GM19463 (cell line): ENCODE results near the gene CKAP4.
A peak's percentile ranks its signal among the peaks of the same experiment; 100 is the strongest.

Source experiments
- ATAC-seq: cut with Tn5 transposase; IDR thresholded peaks from one replicate; pipeline ENCODE4 v1.9.1; 2021; ENCODE audit warnings: mild to moderate bottlenecking, moderate library complexity; ENCODE audit not compliant: unreplicated experiment

CKAP4 gene

DNA sequence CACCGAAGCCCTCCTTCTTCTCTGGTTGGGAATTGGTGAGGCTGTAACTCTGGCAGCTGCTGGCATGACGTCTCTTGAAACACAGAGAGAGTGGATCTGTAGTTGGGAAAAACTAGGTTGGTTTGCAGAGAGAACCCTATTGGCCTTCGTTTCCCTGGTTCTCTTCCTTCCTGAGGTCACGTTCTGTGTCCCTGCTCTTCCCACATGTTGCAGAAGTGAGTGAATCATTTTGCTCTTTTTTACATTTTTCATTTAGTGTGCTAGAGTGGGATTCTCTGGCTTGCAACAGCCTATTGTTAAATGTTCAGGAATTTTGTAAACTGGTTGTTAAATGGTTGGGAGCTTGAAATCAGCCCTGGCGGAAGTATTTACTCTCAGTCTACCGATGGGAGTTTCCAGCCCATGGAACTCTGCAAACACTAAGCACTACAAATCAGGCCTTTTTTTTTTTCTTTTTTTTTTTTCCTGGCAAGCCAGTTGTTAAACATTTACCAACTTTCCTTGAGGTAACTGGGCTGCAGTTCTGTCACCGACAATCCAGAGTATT, 26.8 kb upstream of the CKAP4 start:
- peak; percentile 8 for ATAC-seq

DNA sequence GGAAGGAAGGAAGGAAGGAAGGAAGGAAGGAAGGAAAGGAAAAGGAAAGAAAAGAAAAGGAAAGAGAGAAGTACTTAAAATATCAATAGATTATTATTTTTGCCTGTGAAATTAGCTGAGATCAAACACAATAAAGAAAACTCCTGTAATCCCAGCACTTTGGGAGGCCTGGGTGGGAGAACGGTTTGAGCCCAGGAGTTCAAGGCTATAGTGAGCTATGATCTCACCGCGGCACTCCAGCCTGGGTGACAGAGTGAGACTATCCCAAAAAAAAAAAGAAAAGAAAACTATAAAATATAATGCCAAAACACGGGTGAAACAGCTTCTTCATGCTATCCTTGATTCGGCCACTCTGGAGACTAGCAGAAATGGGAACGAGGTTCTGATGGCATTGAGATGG, 26.2 kb upstream of the CKAP4 start:
- ATAC-seq: no peak

DNA sequence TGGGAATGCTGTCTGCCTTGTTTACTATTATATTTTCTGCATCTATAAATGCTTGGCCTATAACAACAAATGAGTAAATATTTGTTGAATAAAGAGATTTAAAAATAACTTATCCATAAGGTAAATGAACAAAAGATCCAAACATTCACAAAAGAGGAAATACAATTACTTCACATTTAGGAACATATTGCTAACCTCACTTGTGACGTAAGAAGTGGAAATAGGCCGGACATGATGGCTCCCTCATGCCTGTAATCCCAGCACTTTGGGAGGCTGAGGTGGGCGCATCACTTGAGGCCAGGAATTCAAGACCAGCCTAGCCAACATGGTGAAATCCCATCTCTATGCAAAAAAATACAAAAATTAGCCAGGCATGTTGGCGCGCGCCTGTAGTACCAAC, 25.7 kb upstream of the CKAP4 start:
- no peak for ATAC-seq

DNA sequence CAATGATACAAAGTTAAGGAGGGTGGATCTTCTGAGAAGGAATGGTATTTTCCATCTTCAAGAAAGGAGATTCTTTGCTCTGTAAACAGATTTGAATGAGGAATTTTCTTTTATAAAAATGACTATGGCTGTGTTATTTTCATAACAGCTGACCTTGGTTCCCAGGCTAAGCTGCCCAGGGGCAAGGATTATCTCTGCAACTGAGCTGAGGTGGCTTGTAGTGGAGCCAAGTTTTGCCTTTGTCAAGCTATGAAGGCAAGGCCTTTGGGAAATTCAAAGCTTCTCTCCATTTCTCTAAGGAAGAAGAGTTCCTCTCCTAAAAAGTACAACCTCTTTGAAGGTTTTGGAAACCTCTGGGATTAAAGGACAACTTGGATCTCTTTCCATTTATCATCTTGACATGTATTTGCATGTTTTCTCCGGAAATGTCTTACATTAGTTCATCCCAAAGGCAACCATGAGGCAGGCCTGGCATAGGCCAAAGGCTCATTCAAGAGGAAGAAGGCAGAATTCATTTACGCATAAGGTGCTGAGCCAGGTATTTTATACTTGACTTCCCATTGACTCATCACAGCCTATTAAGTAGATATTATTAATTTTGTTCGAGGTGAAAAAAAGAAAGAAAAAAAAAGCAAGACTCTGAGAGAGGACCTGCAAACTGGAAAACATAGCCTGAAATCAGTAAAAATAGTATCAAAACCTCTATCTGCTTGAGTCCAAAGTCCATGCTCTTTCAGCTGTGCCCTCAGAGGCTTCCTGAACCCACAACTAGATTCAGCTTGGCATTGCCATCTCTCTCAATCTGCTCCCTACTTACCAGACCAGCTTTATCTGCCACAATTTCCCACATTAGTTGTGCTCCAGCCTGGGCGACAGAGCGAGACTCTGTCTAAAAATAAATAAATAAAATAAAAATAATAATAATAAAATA, 24.0 kb upstream of the CKAP4 start:
- no peak for ATAC-seq

DNA sequence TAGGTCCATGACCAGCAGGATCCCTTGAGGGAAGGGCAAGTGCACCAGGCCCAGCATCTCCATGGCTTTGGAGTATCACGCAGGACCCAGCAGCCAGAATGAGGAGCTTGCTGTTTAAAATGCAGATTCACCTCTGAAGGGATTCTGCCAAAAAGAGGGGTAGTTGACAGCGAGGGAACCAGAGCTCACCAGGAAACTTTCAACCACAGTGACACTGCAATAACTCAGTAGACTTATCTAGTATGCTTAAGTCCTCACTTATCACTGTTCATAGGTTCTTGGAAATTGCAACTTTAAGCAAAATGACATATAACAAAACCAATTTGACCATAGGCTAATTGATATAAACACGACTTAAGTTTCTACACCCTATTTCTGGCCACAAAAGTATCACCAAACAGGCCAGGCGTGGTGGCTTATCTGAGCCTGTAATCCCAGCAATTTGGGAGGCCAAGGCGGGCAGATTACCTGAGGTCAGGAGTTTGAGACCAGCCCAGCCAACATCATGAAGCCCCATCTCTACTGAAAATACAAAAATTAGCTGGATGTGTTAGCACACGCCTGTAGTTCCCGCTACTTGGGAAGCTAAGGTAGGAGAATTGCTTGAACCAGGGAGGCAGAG, 21.4 kb upstream of the CKAP4 start:
- no peak for ATAC-seq

DNA sequence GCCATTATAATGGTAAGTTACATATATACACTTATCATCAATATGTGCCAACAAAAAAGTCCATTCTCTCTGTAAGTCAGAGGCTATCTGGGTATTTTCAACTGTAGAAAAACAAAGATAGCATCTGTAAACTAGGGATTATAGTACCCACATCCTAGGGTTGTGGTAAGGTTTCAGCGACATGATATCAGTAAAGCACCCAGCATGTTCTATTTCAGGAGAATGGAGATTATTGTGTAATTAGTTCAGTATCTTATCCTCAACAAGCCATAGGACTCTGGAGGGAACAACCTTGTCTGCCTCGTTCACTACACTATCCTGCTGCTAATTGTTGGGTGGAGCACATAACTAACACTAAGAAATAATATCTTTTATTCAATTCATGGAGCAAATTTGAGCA, 19.7 kb upstream of the CKAP4 start:
- no peak for ATAC-seq

DNA sequence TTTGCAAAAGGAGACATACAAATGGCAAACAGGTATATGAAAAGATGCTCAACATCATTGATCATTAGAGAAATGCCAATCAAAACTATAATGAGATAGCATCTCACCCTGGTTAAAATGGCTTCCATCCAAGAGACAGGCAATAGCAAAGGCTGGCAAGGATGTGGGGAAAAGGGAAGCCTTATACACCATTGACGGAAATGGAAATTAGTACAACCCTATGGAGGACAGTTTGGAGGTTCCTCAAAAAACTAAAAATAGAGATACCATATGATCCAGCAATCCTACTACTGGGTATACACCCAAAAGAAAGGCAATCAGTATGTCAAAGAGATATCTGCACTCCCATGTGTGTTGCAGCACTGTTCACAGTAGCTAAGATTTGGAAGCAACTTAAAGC, 17.3 kb upstream of the CKAP4 start:
- no peak for ATAC-seq

DNA sequence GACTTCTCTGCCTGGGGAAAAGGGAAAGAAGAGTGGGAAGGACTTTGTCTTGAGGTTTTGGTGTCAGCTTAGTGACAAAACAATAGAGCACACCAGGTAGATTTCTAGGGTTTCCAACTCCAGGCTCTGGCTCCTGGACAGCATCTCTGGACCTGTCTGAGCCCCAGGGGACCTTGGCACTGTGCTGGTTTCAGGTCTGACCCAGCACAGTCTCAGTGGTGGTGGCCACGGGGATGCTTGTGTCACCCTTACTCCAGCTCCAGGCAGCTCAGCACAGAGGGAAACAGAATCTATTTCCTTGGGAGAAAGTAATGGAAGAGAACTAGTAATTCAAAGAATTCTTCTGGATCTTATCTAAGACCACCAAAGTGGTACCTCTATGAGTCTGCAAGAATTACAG, 11.1 kb upstream of the CKAP4 start:
- no peak for ATAC-seq

DNA sequence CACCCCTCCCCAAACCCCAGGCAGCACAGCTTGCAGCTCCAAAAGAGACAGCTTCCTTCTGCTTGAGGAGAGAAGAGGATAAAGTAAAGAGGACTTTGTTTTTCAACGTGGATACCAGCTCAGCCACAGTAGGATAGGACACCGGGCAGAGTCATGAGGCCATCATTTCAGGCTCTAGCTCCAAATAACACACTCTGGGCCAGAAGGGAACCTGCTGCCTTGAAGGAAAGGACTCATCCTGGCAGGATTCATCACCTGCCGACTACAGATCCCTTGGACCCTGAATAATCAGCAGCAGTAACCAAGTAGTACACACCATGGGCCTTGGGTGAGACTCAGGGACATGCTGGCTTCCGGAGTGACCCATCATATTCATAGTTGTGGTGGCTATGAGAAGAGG, 10.4 kb upstream of the CKAP4 start:
- no peak for ATAC-seq

DNA sequence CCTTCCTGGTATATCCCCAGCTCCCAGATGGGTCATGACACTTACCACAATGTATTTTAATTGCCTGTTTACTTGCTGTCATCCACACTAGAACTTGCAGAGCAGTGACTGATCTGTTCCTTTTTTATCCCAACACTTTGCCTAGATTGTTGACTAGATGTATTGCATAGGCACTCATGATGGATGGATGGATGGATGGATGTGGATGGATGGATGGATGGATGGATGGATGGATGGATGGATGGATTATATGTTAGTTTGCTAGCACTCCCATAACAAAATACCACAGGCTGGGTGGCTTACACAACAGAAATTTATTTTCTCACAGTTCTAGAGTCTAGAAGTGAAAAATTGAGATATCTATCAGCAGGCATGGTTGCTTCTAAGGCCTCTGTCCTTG, 8.7 kb upstream of the CKAP4 start:
- no peak for ATAC-seq

DNA sequence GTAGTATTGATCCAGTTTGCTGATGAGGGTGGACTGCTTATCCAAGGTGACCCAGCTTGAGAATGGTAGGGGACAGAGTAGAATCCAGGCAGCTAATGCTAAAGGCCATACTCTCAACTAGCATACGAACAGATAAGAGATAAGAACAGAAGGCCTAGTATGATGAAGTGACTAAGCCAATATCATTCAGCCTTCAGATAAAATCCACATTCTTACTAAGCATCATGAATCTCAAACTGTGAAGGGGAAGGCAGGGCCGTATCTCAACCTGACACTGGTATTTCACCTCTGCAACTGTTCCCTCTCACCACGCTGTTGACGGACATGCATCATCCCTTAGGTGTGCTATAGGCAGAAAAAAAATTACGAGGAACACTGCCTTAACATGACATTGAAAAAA, 8.1 kb upstream of the CKAP4 start:
- ATAC-seq: no peak

DNA sequence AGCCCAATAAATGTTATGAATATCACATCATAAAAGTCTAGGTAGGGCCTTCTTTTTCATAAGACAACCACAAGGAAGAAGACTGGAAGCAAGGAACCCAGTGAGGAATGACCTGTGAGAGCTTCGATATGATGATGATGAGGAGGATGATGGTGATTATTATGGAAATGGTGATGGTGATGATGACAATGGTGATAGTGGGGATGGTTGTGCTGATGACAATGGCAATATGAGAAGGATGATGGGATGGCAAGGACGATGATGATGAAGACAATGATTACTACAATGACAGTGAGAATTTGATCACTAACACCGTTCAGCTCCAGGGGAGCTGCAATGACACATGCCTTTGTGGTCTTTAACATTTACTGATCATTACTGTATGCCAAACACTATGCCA, 7.7 kb upstream of the CKAP4 start:
- no peak for ATAC-seq

DNA sequence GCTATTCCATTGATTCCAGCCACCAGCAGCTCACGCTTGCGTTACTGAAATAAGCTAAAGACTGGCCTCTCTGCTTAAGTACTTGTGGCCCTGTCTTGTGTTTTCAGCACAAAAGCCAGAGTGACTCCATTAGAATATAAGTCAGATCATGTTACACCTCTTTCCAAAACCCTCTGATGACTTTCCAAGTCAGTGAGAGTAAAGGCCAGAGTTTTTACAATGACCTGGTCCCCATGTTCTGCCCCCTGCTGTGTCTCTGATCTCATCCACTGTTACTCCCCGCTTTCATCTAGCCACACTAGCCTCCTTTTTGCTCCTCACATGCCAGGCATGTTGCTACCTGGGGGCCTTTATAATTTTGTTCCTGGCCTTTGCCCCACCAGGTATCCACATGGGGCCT, 6.9 kb upstream of the CKAP4 start:
- no peak for ATAC-seq

DNA sequence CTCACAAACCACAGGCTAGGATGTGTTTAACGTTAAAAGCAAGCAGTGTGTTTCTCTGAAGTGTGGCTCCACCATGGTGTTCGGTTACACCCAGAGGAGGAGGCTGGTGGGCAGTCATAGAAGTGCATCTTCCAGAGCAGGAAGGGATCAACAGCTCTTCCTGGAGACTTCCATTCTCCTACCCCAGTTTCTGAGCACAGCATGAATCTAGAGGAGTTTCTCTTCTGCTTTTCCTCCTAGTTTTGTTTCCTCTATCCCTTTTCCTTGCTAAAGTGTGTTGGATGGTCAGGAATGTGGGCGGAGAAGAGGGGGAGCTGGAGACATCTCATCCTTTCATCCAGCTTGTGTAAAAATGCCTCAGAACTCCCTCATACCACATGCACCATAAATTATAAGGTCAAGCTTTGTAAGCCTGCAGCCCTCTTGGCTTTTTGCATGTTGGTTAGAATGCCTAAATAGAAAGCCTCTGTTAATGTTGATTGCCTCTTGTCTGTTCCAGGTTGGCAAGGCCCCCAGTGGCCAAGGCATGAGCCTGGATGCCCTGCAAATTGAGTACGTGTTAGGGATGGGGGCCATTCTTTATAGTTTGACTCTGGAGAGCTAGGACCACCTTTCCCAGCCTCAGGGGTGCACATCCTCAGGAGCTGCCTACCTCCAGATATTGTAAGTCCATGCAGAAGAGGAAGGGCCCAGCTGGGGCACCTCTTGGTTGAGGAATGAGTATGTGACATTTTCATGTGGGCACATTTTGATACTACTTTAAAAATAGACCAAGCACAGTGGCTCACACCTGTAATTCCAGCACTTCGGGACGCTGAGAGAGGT, 4.0 kb upstream of the CKAP4 start:
- ATAC-seq: no peak

DNA sequence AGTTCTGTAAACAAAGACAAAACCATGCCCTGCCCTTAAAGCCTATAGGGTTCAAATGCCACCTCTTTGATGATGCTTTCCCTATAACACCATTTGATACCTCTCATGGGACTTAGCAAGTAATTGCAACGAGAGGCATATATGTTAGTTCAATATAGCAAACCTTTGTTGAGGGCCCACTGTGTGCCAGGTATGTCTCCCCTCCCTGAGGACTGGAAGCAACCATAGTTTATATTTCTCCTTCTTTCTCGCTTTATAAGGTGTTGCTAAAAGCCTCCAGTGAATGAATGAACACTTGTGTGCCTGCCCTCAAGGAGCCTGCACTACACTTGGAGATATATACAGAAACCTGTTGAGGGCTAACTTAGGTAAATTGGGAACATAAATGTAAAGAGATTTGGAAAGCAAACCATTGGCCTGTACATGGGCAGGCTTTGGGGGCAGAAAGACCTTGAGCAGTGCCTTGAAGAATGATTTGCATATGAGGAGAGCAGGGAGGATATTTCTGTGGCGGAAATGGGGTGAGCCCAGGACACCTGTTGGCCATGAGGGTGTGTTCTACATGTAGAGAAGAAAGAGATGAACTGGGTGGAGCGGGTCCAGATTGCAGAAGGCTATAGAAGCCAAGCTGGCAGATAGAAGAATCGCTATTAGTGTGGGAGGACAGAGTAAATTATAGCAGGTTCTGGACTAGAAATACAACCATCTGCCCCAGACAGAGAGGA, 1.8 kb upstream of the CKAP4 start:
- peak; percentile 55 for ATAC-seq

DNA sequence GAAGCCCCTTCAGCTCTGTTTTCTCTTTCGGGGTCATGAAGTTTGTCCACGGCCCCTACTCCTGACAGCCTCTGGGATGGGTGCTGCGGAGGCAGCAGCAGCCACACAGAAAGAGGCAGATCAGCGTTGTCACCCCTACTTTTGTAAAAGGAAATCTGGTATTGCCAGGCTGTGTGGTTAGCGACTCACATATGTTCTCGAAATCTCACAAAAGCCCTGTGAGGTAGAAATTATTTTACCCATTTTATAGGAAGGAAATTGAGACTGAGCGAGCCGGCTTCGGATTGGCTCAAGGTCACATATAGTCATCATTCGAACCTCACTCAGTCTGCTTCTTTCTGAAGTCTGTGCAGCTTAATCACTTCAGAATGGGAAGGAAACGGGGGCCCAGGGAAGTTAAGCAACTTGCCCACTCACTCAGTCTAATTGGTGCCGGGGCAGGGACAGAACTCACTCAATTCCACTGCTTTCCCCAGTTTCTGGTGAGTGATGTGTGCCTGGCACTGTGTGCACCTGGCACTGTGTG, 1.1 kb upstream of the CKAP4 start:
- ATAC-seq: no peak

DNA sequence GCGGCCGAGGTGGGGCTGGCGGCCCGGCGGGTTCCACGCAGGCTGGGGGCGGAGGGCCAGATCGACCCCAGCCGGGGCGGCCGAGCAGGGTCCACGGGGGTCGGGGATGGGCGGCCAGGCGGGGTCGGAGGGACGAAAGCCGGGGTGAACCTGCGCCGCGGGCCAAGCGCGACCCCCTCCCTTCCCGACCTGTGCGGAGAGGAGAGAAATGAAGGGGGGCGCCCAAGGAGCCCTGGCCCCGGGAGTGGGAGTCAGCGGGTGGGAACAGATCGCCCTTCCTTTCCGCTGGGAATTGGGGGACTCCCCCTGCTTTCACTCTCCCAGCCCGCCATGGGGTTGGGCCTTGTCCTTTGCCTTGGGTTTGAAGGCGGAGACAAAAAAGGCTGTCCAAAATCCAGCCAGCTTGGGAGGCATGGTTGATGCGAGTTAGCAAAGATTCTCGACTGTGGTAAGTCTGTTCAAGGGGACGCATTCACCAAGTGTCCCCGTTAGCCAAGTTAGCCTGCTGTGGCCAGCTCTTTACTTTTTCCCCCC, 559 bp upstream of the CKAP4 start:
- ATAC-seq: peak; percentile 17

DNA sequence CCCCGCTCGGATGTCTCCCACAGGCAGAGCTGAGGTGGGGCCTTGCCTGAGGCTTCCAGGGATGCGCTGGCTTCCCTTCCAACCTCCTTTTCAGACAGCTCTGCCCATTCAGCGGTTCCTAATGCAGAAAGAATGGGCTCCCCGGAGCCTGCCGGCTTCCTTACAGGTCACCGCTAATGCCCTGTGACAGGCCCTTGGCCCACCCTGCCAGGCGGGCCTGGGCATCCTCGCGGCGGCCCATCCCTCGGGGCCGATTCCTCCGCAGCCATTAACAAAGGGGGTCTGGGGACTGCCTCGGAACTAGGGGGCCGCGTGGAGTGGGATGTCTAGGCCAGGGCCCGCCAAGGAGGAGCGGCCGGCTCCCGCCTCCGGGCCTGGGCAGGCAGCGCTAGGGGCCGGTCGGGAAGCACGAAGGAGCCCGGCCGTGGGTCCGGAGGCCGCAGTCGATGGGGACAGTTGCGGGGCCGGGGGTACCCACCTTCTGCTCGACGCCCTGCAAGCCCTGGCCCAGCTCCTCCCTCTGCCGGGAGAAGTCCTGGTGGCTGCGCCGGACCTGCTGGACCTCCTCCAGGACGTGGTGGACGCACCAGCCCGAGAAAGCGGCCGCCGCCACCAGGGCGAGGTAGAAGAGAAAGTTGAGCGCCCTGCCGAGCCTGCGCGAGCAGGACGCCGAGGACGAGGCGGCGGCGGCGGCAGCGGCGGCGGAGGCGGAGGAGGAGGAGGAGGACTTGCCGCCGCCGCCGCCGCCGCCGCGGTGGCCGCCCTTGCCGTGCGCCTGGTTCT, 738 bp downstream of the CKAP4 start:
- ATAC-seq: peak; percentile 25

DNA sequence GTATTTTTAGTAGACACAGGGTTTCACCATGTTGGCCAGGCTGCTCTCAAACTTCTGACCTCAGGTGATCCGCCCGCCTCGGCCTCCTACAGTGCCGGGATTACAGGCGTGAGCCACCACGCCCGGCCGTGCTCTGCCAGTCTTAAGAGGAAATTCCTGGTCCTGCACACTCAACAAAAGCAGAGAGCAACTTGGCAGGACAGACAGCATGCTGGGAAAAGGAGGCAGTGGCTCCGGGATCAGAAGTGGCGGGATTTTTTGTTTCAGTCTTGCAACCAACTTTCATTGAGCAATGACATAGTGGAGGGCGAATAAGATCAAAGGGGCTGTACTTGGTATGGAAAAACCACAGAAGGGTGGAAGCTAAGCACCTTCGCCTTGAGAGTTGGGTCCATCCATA, 2.1 kb downstream of the CKAP4 start:
- no peak for ATAC-seq
